IMR-90 (cell line): ENCODE measurements around the gene RGPD8. TPM values are rescaled to one million over a fixed set of nuclear protein-coding genes. Genes with fewer than 3 reads are reported as not detected.
"Not testable (repeated sequence)": the region's sequence is repeated elsewhere in the genome, so short reads cannot be mapped to it uniquely, and the experiment has no call there.

Experiments used
- ATAC-seq: fragments of 200-7000 bp; cut with Tn5 transposase; 2 replicates; pipeline ENCODE4 v1.9.1; 2020; ENCODE audit warnings: low read depth, mild to moderate bottlenecking, moderate library complexity
- BruUV-seq: library from RNA; stranded (reverse); fragments of 400-500 nt; replicated peaks from 2 replicates; lab custom pipeline; 2021; lab: Mats Ljungman, UMichigan
- CTCF ChIA-PET: fragments of 300-600 bp; formaldehyde crosslinking; extraction: SDS; loops from one replicate; lab custom pipeline; 2021; ENCODE audit warnings: antibody characterized with exemption; lab: Yijun Ruan, JAX
- POLR2A ChIA-PET: fragments of 300-600 bp; sonication (Branson Sonifier 250); formaldehyde crosslinking; loops from one replicate; lab custom pipeline; 2022; ENCODE audit warnings: antibody characterized with exemption; ENCODE audit not compliant: unreplicated experiment; lab: Charles Lee
- DNase-seq: peaks from one replicate; pipeline ENCODE4 v3.0.0; 2013
- H2AFZ ChIP-seq: replicated peaks from 2 replicates; pipeline ENCODE3; 2013; ENCODE audit warnings: low read length, mild to moderate bottlenecking; ENCODE audit not compliant: poor library complexity
- H2AK5ac ChIP-seq: 2 replicates; pipeline ENCODE4 v1.6.1; 2013; ENCODE audit warnings: low read depth, low read length, inconsistent platforms
- H2AK9ac ChIP-seq: replicated peaks from 2 replicates; pipeline ENCODE3; 2013; ENCODE audit warnings: mild to moderate bottlenecking, low read depth, low read length, moderate library complexity; ENCODE audit not compliant: poor library complexity
- H2BK120ac ChIP-seq: 2 replicates; pipeline ENCODE4 v1.6.1; 2013; ENCODE audit warnings: low read depth, low read length, inconsistent platforms
- H2BK15ac ChIP-seq: 3 replicates; pipeline ENCODE4 v1.6.1; 2013; ENCODE audit warnings: low read depth, low read length, inconsistent platforms
- H2BK20ac ChIP-seq: 2 replicates; pipeline ENCODE4 v1.6.1; 2013; ENCODE audit warnings: low read depth, mild to moderate bottlenecking, inconsistent platforms, low read length, moderate library complexity
- H2BK5ac ChIP-seq: 2 replicates; pipeline ENCODE4 v1.6.1; 2013; ENCODE audit warnings: mild to moderate bottlenecking, low read depth, low read length, inconsistent platforms; ENCODE audit not compliant: poor library complexity, severe bottlenecking
- H3K14ac ChIP-seq: replicated peaks from 2 replicates; pipeline ENCODE4 v1.6.1; 2013; ENCODE audit warnings: low read depth, low read length, inconsistent platforms
- H3K18ac ChIP-seq: 2 replicates; pipeline ENCODE4 v1.6.1; 2013; ENCODE audit warnings: low read depth, low read length, control low read depth
- H3K23ac ChIP-seq: 2 replicates; pipeline ENCODE4 v1.6.1; 2013; ENCODE audit warnings: low read depth, low read length, inconsistent platforms
- H3K27ac ChIP-seq: 2 replicates; pipeline ENCODE4 v1.5.1; 2013; ENCODE audit warnings: mild to moderate bottlenecking, control low read depth, low read length; ENCODE audit not compliant: insufficient read depth
- H3K27me3 ChIP-seq: 2 replicates; pipeline ENCODE4 v1.6.1; 2013; ENCODE audit warnings: low read length; ENCODE audit not compliant: control insufficient read depth, insufficient read depth
- H3K36me3 ChIP-seq: 2 replicates; pipeline ENCODE4 v1.6.1; 2013; ENCODE audit warnings: low read length, mixed read lengths; ENCODE audit not compliant: control insufficient read depth, insufficient read depth
- H3K4ac ChIP-seq: 2 replicates; pipeline ENCODE4 v1.6.1; 2013; ENCODE audit warnings: low read depth, low read length, inconsistent platforms
- H3K4me1 ChIP-seq: 2 replicates; pipeline ENCODE4 v1.6.1; 2013; ENCODE audit warnings: low read length, mixed read lengths; ENCODE audit not compliant: control insufficient read depth, insufficient read depth
- H3K4me2 ChIP-seq: 2 replicates; pipeline ENCODE4 v1.6.1; 2013; ENCODE audit warnings: low read depth, mild to moderate bottlenecking, control low read depth, low read length, moderate library complexity
- H3K4me3 ChIP-seq: 2 replicates; pipeline ENCODE4 v1.5.1; 2013; ENCODE audit warnings: low read depth, mild to moderate bottlenecking, control low read depth, low read length, moderate library complexity; ENCODE audit not compliant: insufficient read depth
- H3K56ac ChIP-seq: 2 replicates; pipeline ENCODE4 v1.6.1; 2013; ENCODE audit warnings: low read length, inconsistent platforms; ENCODE audit not compliant: insufficient read depth; ENCODE audit errors: extremely low read depth
- H3K79me1 ChIP-seq, 2 experiments: 2 replicates each; pipeline ENCODE4 v1.6.1; 2013; ENCODE audit warnings: low read length in 2 of 2, inconsistent platforms in 1 of 2, low read depth in 1 of 2
- H3K9ac ChIP-seq: 2 replicates; pipeline ENCODE4 v1.6.1; 2013; ENCODE audit warnings: low read depth, low read length, control low read depth
- H3K9me1 ChIP-seq: 2 replicates; pipeline ENCODE4 v1.6.1; 2013; ENCODE audit warnings: low read length, inconsistent platforms; ENCODE audit not compliant: insufficient read depth
- H3K9me3 ChIP-seq: 2 replicates; pipeline ENCODE4 v1.6.1; 2013; ENCODE audit warnings: low read length; ENCODE audit not compliant: control insufficient read depth, insufficient read depth
- H4K20me1 ChIP-seq: 2 replicates; pipeline ENCODE4 v1.6.1; 2013; ENCODE audit warnings: low read length, inconsistent platforms; ENCODE audit not compliant: insufficient read depth
- H4K5ac ChIP-seq: 2 replicates; pipeline ENCODE4 v1.6.1; 2013; ENCODE audit warnings: mild to moderate bottlenecking, low read depth, low read length, control low read depth
- H4K8ac ChIP-seq, 2 experiments: 2 replicates each; pipeline ENCODE4 v1.6.1; 2013; ENCODE audit warnings: low read depth in 2 of 2, low read length in 2 of 2, control low read depth in 1 of 2, inconsistent platforms in 1 of 2
- H4K91ac ChIP-seq: 2 replicates; pipeline ENCODE4 v1.6.1; 2013; ENCODE audit warnings: low read depth, low read length, inconsistent platforms; ENCODE audit not compliant: insufficient read depth
- MAFK ChIP-seq: IDR thresholded peaks from 2 replicates; pipeline ENCODE4 v1.6.1; 2012; ENCODE audit warnings: low read depth, low read length, improper control_type of control experiment
- WGBS, 2 experiments: methylation state at CpG; one replicate each; pipeline versions ENCODE4 v1.1.5 to v1.1.7; 2013; ENCODE audit warnings: missing lambda C conversion rate in 2 of 2; ENCODE audit not compliant: insufficient read length in 1 of 2; ENCODE audit errors: extremely low coverage in 2 of 2; 5-methylcytosine and 5-hydroxymethylcytosine counted together
- dilution Hi-C: fragments of 300-500 bp; cut with HindIII; formaldehyde crosslinking; loops from one replicate; pipeline ENCODE4 v1.14.3; 2018; ENCODE audit warnings: low sequenced_read_pairs; ENCODE audit not compliant: unreplicated experiment
- in situ Hi-C: fragments of 300-500 bp; cut with MboI; formaldehyde crosslinking; loops from 3 replicates; pipeline ENCODE4 v1.14.3; 2019; ENCODE audit warnings: low sequenced_read_pairs, inconsistent platforms, mixed read lengths
- intact Hi-C: fragments of 100-400 bp; cut with micrococcal nuclease; formaldehyde crosslinking; loops from 2 replicates; pipeline ENCODE4 v1.10.0; 2022
- polyA plus RNA-seq, 3 experiments: library from polyadenylated mRNA; depleted of rRNA; stranded (reverse); fragments of >200 nt; gene quantifications; 2 replicates each; pipeline ENCODE4 v1.2.3, GENCODE V29; 2012; ENCODE audit warnings: low replicate concordance in 1 of 3
- total RNA-seq: library from RNA; depleted of rRNA; stranded (reverse); fragments of >200 nt; gene quantifications from 2 replicates; pipeline ENCODE4 v1.2.3, GENCODE V29; 2012

RGPD8 gene
- total and polyA plus RNA-seq, 2 of the 4 experiments (the other 2 are of a cell fraction) = 0.67 to 4.1 TPM

DNA sequence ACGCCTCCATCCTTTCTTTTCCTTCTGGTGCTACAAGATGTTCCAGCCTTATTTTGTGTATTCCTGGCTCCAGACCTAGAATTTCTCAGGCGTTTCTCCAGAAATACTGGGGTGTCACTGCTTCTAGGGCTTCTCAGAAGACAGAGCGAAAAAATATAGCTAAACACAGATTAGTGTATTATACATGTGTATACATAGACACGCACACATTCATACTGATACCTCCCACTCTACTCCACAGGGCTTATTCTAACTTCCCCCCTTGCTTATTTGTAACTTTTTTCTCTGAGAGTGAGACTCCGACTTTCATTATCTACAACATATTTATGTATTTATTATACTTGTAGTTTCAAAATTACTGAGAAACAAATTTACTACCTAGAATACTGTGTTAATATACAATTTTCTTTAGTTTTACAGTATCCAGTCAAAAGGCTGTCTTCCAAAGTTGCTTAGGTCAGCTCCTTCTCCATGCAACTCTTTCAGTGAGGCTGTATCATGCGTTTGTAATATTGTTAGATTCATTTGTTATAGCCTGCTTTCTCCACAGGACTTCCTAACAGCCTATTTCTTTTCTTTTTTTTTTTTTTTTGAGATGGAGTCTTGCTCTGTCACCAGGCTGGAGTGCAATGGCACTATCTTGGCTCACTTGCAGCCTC lies 5.3 kb upstream of the RGPD8 start:
- intact Hi-C loops, H2BK120ac ChIP-seq, CTCF ChIA-PET, H3K4me2 ChIP-seq, BruUV-seq, H3K4me3 ChIP-seq, H4K20me1 ChIP-seq, H3K4me1 ChIP-seq, H2AK5ac ChIP-seq, H3K9me1 ChIP-seq, H4K8ac ChIP-seq, H3K27me3 ChIP-seq, H3K36me3 ChIP-seq, H3K56ac ChIP-seq, ATAC-seq, H2BK20ac ChIP-seq, H2BK15ac ChIP-seq, H2AFZ ChIP-seq, H3K9me3 ChIP-seq, H3K27ac ChIP-seq, H3K14ac ChIP-seq, H2AK9ac ChIP-seq, POLR2A ChIA-PET, H4K5ac ChIP-seq, H3K4ac ChIP-seq, dilution Hi-C loops, H3K9ac ChIP-seq, H4K91ac ChIP-seq, H3K18ac ChIP-seq, H3K79me1 ChIP-seq, H3K23ac ChIP-seq, DNase-seq, H2BK5ac ChIP-seq: not testable (repeated sequence)
- in situ Hi-C loops = loop anchor here (25.0 kb wide), 1 partner anchor 176 kb away; the partner anchor contains the start of gene ZC3H8
- TF ChIP-seq MAFK = peak; percentile 54
- no CpG with 5 or more reads among the region's 6 CpGs for WGBS, 2 experiments

DNA sequence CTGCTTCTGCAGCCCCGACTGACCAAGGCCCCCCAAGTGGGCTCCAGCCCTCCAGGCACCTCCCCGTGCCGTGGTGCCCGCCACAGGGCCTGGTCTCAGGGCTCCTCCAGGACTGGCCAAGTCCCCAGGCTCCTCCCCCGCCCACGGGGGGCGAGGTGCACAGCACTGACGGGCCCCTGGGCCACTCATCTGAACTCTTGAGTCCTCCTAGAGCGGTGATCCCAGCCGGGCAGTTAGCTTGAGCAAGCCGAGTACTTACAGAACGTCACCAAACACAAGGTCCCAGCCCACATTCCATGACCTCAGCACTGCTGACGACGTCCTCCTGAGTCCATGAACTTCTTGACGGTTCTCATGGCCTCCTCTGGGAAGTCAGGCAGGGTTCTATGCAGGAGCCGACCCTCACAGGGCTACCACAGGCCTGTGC lies 4.0 kb upstream of the RGPD8 start:
- POLR2A ChIA-PET, H4K20me1 ChIP-seq, H3K14ac ChIP-seq, H2BK20ac ChIP-seq, H3K9me3 ChIP-seq, H2BK15ac ChIP-seq, H4K8ac ChIP-seq, H2AK5ac ChIP-seq, H3K23ac ChIP-seq, DNase-seq, H3K56ac ChIP-seq, H2AK9ac ChIP-seq, BruUV-seq, H4K91ac ChIP-seq, H3K18ac ChIP-seq, H3K36me3 ChIP-seq, H2AFZ ChIP-seq, H3K79me1 ChIP-seq, H2BK5ac ChIP-seq, H4K5ac ChIP-seq, dilution Hi-C loops, H2BK120ac ChIP-seq, H3K9ac ChIP-seq, H3K4me1 ChIP-seq, H3K27me3 ChIP-seq, CTCF ChIA-PET, H3K9me1 ChIP-seq, H3K27ac ChIP-seq, ATAC-seq, H3K4me3 ChIP-seq, H3K4ac ChIP-seq, intact Hi-C loops, H3K4me2 ChIP-seq: not testable (repeated sequence)
- 81% methylated on average over 8 of the region's 16 CpGs; no CpG with 5 or more reads in 1 of the 2 experiments for WGBS, 2 experiments
- in situ Hi-C loops = loop anchor here (25.0 kb wide), 1 partner anchor 175 kb away; the partner anchor contains the start of gene ZC3H8
